K562 treated with DMSO at 1 percent for 12 hours (cell line): ENCODE results near the gene CSF1R. TPM values are rescaled to one million over a fixed set of nuclear protein-coding genes. Genes with fewer than 3 reads are reported as not detected.

Experiments
- total RNA-seq: library from RNA; unstranded; fragments of 300-600 nt; gene quantifications from 2 replicates; pipeline ENCODE4 v1.2.3, GENCODE V29; 2022; ENCODE audit not compliant: insufficient read depth

Gene CSF1R
- not detected in 2 replicates for total RNA-seq

GRCh38 chr5:150085950-150086715, at the start of gene CSF1R:
Gene CSF1R (minus strand): TSS chr5:150086554. CDS start chr5:150086427, 127 bp downstream.

Other genes starting within 250 kb of the CSF1R start
- gene PDE6A, start 141.8 kb downstream of the CSF1R start, total RNA-seq = not detected in 2 replicates
- gene SLC26A2, start 125.8 kb downstream of the CSF1R start, total RNA-seq = 1.6 and 7.9 TPM in 2 replicates
- gene TIGD6, start 85.9 kb downstream of the CSF1R start, total RNA-seq = 2.7 and 5.8 TPM in 2 replicates
- gene HMGXB3, start 85.8 kb downstream of the CSF1R start, total RNA-seq = 21.3 and 44.9 TPM in 2 replicates
- gene PDGFRB, start 69.3 kb upstream of the CSF1R start, total RNA-seq = not detected in 2 replicates
- gene CDX1, start 80.2 kb upstream of the CSF1R start, total RNA-seq = not detected in 2 replicates
- gene SLC6A7, start 103.5 kb upstream of the CSF1R start, total RNA-seq = not detected in 2 replicates
- not detected in 2 replicates for gene CAMK2A, start 203.2 kb upstream of the CSF1R start, total RNA-seq
- gene ARSI, start 216.4 kb upstream of the CSF1R start, total RNA-seq = not detected in 2 replicates